CD4-positive, alpha-beta memory T cell (primary cell): ENCODE results near the gene SLC2A4RG. TPM values are rescaled to one million over a fixed set of nuclear protein-coding genes. Genes with fewer than 3 reads are reported as not detected.

ENCODE experiments used
- CTCF ChIA-PET: fragments of 350-600 bp; sonication (Branson Sonifier 250); formaldehyde crosslinking; loops from one replicate; lab custom pipeline; 2021; ENCODE audit warnings: inconsistent platforms; ENCODE audit not compliant: partially characterized antibody; lab: Charles Lee
- POLR2A ChIA-PET: fragments of 350-600 bp; sonication (Branson Sonifier 250); formaldehyde crosslinking; loops from one replicate; lab custom pipeline; 2021; ENCODE audit not compliant: partially characterized antibody; lab: Charles Lee
- DNase-seq, 5 donors: peaks; one replicate each; pipeline versions ENCODE4 v3.0.0 to v3.0.0-alpha.2; 2020 to 2022; ENCODE audit warnings: mixed read lengths in 1 of 5
- H3K27ac ChIP-seq: one replicate; pipeline ENCODE4 v1.7.0; 2013; ENCODE audit warnings: low read depth, low read length
- H3K27me3 ChIP-seq: 2 replicates; pipeline ENCODE4 v1.7.0; 2013; ENCODE audit warnings: mild to moderate bottlenecking, low read length, moderate library complexity; ENCODE audit not compliant: insufficient read depth
- H3K36me3 ChIP-seq: 2 replicates; pipeline ENCODE4 v1.7.0; 2013; ENCODE audit warnings: mild to moderate bottlenecking, low read length, moderate library complexity; ENCODE audit not compliant: insufficient read depth
- H3K4me1 ChIP-seq: 2 replicates; pipeline ENCODE4 v1.7.0; 2013; ENCODE audit warnings: mild to moderate bottlenecking, low read length, moderate library complexity; ENCODE audit not compliant: insufficient read depth
- H3K4me3 ChIP-seq, 2 donors: one replicate each; pipeline ENCODE4 v1.7.0; 2013; ENCODE audit warnings: low read length in 2 of 2, mild to moderate bottlenecking in 1 of 2
- H3K9me3 ChIP-seq, 2 donors: one replicate each; pipeline ENCODE4 v1.7.0; 2013; ENCODE audit warnings: low read length in 2 of 2, control low read depth in 1 of 2; ENCODE audit not compliant: control insufficient read depth in 1 of 2
- H3K27ac Mint-ChIP-seq, 7 donors: one replicate each; pipeline ENCODE4 v1.8.0; 2020 to 2021; ENCODE audit warnings: mixed read lengths in 7 of 7, mild to moderate bottlenecking in 6 of 7, inconsistent platforms in 3 of 7, moderate library complexity in 3 of 7
- H3K27me3 Mint-ChIP-seq, 2 donors: one replicate each; pipeline ENCODE4 v1.8.0; 2020 to 2021; ENCODE audit warnings: mixed read lengths in 2 of 2
- H3K36me3 Mint-ChIP-seq, 2 donors: one replicate each; pipeline ENCODE4 v1.8.0; 2020 to 2021; ENCODE audit warnings: mixed read lengths in 2 of 2, inconsistent platforms in 1 of 2, mild to moderate bottlenecking in 1 of 2
- H3K4me1 Mint-ChIP-seq, 4 donors: one replicate each; pipeline ENCODE4 v1.8.0; 2020 to 2021; ENCODE audit warnings: mixed read lengths in 4 of 4, mild to moderate bottlenecking in 1 of 4
- H3K4me3 Mint-ChIP-seq, 8 donors: one replicate each; pipeline ENCODE4 v1.8.0; 2020 to 2021; ENCODE audit warnings: mixed read lengths in 8 of 8, mild to moderate bottlenecking in 7 of 8, moderate library complexity in 6 of 8, inconsistent platforms in 3 of 8
- H3K9me3 Mint-ChIP-seq, 8 donors: one replicate each; pipeline ENCODE4 v1.8.0; 2020 to 2021; ENCODE audit warnings: mixed read lengths in 8 of 8, mild to moderate bottlenecking in 5 of 8, inconsistent platforms in 3 of 8, moderate library complexity in 1 of 8
- intact Hi-C: fragments of 100-400 bp; cut with micrococcal nuclease; formaldehyde crosslinking; loops from one replicate; pipeline ENCODE4 v1.15.1; 2023
- polyA plus RNA-seq, 2 donors: library from polyadenylated mRNA; unstranded; fragments of 300-500 nt; fragmentation: Illumina TruSeq; gene quantifications; one replicate each; pipeline ENCODE4 v1.2.3, GENCODE V29; 2021
- total RNA-seq, 2 experiments: library from RNA; stranded (reverse); gene quantifications; one replicate each; pipeline ENCODE4 v1.2.3, GENCODE V29; 2021

SLC2A4RG gene, protein sequence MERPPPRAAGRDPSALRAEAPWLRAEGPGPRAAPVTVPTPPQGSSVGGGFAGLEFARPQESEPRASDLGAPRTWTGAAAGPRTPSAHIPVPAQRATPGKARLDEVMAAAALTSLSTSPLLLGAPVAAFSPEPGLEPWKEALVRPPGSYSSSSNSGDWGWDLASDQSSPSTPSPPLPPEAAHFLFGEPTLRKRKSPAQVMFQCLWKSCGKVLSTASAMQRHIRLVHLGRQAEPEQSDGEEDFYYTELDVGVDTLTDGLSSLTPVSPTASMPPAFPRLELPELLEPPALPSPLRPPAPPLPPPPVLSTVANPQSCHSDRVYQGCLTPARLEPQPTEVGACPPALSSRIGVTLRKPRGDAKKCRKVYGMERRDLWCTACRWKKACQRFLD
- 100 to 1,000 TPM; 121 to 124 TPM for total RNA-seq
- 1 to 10 TPM; 2.2 to 7.6 TPM for polyA plus RNA-seq

DNA sequence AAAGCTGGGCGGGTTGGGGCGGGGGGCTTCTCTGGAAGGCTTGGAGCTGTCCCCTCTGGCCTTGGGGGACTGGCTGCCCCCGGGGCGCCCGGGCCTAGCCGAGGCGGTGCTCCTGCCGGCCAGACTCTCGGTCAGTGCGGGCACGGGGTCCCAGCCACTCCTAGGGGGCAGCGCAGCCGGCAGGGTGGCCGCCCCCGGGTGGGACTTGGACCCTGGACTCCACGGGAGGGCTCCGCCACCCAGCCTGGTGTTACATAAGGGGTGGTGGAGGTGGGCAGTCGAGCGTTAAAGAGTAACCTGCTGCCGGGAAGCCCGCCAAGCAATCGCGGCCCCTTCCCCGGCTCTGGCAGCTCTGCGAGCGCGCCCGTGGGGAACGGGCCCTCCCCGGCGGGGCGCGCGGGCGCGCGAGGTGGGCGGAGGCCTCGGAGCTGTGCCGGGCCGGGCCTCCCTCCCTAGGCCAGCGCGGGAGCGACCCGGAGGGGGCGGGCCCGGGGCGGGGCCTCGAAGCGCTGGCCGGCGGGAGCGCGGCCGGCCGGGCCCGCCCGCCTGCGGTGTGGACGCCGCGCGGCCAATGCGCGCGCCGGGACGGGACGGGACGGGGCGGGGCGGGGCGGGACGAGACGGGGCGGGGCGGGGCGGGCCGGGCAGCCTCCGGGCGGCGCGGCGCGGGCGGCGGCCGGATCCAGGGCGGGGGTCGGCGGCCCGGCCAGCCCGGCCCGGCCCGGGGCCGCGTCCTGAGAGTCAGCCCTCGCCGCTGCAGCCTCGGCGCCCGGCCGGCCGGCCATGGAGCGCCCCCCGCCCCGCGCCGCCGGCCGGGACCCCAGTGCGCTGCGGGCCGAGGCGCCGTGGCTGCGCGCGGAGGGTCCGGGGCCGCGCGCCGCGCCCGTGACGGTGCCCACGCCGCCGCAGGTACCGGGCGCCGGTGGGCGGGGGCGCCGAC is at the start of gene SLC2A4RG:
Gene SLC2A4RG (plus strand): TSS at position 647 of the 940 bp plus-strand sequence. CDS start 137 bp downstream, at position 784.
- peaks cover 0 to 3% (median 0%) of the 10 kb centered on the region in 8 donors for H3K9me3 Mint-ChIP-seq
- Histone ChIP-seq H3K4me3 (peak within 1 kb of the TSS; percentile 42 to 92), H3K27ac (peak within 1 kb of the TSS; percentile 54), H3K27me3 (no peaks in the 10 kb centered on the region), H3K9me3 (no peaks in the 10 kb centered on the region), H3K36me3 (peaks cover 15% of the 10 kb centered on the region), H3K4me1 (peaks cover 33% of the 10 kb centered on the region)
- ChIA-PET CTCF (interaction anchor here (1.1 to 1.6 kb wide), 2 partner anchors 32 to 45 kb away, joined by 3 to 7 read pairs; partner anchors contain the start of genes ARFRP1 and ZGPAT), POLR2A (interaction anchor here (0.7 to 7.0 kb wide), 28 partner anchors 10 to 300 kb away, joined by 3 to 202 read pairs (median 6); partner anchors contain the start of genes ARFRP1, GMEB2, HELZ2 and PTK6)
- H3K27me3 Mint-ChIP-seq: no peaks in the 10 kb centered on the region
- peak within 1 kb of the TSS in 4 of 7 donors; percentile 22 to 65 (median 43) for H3K27ac Mint-ChIP-seq
- H3K4me1 Mint-ChIP-seq: peaks cover 6 to 17% (median 10%) of the 10 kb centered on the region in 4 donors
- peaks cover 8 to 23% of the 10 kb centered on the region in 2 donors for H3K36me3 Mint-ChIP-seq
- intact Hi-C loops: loop anchor here (1.0 to 5.0 kb wide), 3 partner anchors 12 to 218 kb away; partner anchors contain the start of gene UCKL1
- H3K4me3 Mint-ChIP-seq: peak within 1 kb of the TSS; percentile 44 to 91 (median 60)
- DNase-seq: peak; percentile 61 to 76 (median 72)

DNA sequence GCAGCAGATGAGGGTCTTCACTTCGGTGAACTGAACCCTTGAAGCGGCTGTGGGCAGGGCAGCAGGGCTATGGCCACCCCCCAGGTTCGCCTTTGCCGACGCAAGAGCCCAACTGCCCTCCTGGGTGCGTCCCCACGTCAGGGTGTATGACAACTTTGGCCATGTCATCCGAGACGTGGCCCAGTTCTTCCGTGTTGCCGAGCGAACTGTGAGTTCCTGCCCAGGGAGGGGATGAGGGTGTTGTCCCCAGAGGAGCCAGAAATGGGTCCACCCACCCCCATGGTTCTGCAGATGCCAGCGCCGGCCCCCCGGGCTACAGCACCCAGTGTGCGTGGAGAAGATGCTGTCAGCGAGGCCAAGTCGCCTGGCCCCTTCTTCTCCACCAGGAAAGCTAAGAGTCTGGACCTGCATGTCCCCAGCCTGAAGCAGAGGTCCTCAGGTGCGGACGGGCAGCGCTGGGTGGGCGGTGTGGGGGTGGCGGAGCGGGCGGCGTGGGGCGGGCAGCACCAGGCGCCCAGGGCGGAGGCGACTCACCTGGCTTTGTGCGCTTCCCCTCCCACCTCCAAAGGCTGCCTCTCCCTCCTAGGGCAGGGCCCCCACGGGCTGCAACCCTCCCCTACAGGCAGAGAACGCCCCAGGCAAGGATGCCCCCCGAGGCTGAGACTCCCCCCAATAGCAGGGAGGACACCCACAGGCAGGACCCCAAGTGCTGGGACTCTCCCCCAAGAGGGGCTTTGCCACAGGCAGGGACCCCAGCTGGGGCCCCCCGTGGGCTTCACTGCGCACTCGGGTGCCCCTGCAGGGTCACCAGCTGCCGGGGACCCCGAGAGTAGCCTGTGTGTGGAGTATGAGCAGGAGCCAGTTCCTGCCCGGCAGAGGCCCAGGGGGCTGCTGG is 49.3 kb upstream of the SLC2A4RG start:
- CTCF ChIA-PET: no interaction called here
- H3K4me1 ChIP-seq: peaks cover 16% of the 10 kb centered on the region
- H3K27me3 ChIP-seq: no peaks in the 10 kb centered on the region
- H3K36me3 ChIP-seq: no peaks in the 10 kb centered on the region
- intact Hi-C loops: no loop called here
- H3K4me1 Mint-ChIP-seq: peaks cover 0 to 10% (median 1%) of the 10 kb centered on the region in 4 donors
- H3K9me3 ChIP-seq: no peaks in the 10 kb centered on the region
- POLR2A ChIA-PET: interaction anchor here (1.9 to 2.4 kb wide), 2 partner anchors 32 to 47 kb away, joined by 5 to 8 read pairs; partner anchors contain the start of genes LIME1 and RTEL1
- H3K27me3 Mint-ChIP-seq: no peaks in the 10 kb centered on the region
- H3K27ac ChIP-seq: no peak overlapping the region
- peaks cover 0 to 2% of the 10 kb centered on the region in 2 donors for H3K36me3 Mint-ChIP-seq
- H3K27ac Mint-ChIP-seq: no peak overlapping the region
- H3K4me3 Mint-ChIP-seq: no peak overlapping the region
- H3K9me3 Mint-ChIP-seq: peaks cover 0 to 3% (median 0%) of the 10 kb centered on the region in 8 donors
- H3K4me3 ChIP-seq: no peak overlapping the region
- DNase-seq: no peak

DNA sequence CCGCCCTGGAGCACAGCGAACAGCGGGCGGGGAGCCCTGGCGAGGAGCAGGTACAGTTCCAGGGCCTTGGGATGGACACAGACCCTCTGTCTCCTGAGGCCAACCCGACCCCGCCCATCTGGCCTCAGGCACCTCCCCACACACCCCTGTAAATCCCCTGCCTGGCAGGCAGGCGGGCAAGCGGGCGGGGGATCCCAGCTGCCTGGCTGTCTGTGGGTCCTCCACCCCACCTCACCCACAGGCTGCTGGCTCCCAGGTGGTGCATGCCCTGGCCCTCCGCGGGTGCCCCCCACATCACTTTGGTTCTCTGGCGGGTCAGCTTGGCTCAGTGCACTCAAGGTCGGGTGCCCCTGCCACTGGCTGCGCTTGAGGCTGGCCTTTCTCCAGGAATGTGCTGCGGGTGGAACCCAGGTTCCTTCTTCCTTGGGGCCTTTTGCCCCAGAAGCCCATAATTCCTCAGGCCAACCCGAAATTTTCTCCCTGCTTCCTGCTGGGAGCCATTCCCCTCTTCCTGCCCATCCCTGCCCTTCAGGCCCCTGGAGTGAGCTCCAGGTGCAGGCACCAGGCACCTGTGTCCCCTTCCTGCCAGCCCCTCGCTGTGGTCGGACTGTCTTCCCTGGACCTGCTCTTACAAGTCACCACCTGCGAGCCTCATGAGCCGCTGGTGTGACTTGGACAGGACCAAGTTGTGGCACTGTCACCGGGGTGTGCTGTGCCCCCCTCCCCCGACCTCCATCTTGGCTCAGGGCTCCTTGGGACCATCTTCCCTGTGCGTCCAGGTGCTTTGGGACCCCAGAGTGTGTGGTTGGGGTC is 48.5 kb upstream of the SLC2A4RG start:
- Mint-ChIP-seq H3K36me3 (peaks cover 0 to 2% of the 10 kb centered on the region in 2 donors), H3K4me3 (no peak overlapping the region), H3K9me3 (peaks cover 0 to 3% (median 0%) of the 10 kb centered on the region in 8 donors), H3K27ac (no peak overlapping the region), H3K27me3 (no peaks in the 10 kb centered on the region), H3K4me1 (peaks cover 2 to 10% (median 2%) of the 10 kb centered on the region in 4 donors)
- no peak for DNase-seq
- peaks cover 18% of the 10 kb centered on the region for H3K4me1 ChIP-seq
- ChIA-PET POLR2A (interaction anchor here (1.4 to 1.9 kb wide), 2 partner anchors 33 to 45 kb away, joined by 4 to 8 read pairs; partner anchors contain the start of genes LIME1 and RTEL1), CTCF (no interaction called here)
- H3K9me3 ChIP-seq: no peaks in the 10 kb centered on the region
- H3K4me3 ChIP-seq: no peak overlapping the region
- no peaks in the 10 kb centered on the region for H3K27me3 ChIP-seq
- intact Hi-C loops: no loop called here
- H3K27ac ChIP-seq: no peak overlapping the region
- H3K36me3 ChIP-seq: no peaks in the 10 kb centered on the region

DNA sequence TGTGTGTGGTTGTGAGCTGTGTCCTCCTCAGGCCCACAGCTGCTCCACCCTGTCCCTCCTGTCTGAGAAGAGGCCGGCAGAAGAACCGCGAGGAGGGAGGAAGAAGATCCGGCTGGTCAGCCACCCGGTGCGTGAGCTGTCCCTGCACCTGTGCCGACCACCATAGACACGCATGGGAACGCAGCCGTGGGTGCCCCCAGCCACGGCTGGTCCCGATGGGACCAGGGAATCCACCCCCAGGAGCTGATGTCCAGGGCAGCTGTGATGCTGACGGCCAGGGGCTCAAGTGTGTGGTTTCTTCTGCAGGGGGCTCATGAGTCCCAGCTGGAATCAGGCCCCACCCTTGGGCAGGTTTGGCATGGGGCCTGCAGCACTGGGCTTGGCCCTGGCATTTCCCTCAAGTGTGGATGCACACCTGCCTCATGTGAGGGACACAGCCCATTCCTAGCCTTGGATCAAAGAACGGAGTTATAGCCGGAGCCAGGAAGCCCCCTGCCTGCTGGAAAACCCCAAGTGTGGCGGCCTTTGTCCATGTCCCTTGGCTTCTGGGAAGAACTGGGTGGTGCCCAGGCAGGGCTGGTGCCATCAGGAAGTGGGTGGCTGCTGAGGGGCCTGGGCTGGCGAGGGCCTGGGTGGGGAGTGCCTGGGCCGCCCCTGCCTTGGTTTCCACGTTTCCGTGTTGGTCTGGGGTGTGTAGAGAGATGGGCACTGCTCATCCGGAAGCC is 47.7 kb upstream of the SLC2A4RG start:
- H3K36me3 ChIP-seq: no peaks in the 10 kb centered on the region
- CTCF ChIA-PET: no interaction called here
- intact Hi-C loops: no loop called here
- no peak overlapping the region for H3K4me3 ChIP-seq
- no peaks in the 10 kb centered on the region for H3K9me3 ChIP-seq
- H3K4me1 Mint-ChIP-seq: peaks cover 3 to 10% (median 5%) of the 10 kb centered on the region in 4 donors
- no peak overlapping the region for H3K4me3 Mint-ChIP-seq
- H3K36me3 Mint-ChIP-seq: peaks cover 0 to 2% of the 10 kb centered on the region in 2 donors
- H3K27me3 ChIP-seq: no peaks in the 10 kb centered on the region
- peaks cover 21% of the 10 kb centered on the region for H3K4me1 ChIP-seq
- peaks cover 0 to 3% (median 0%) of the 10 kb centered on the region in 8 donors for H3K9me3 Mint-ChIP-seq
- H3K27ac Mint-ChIP-seq: peak overlapping the region in 1 of 7 donors; percentile 64
- DNase-seq: no peak
- POLR2A ChIA-PET: interaction anchor here (1.4 to 1.9 kb wide), 2 partner anchors 34 to 44 kb away, joined by 4 to 8 read pairs; partner anchors contain the start of genes LIME1 and RTEL1
- no peaks in the 10 kb centered on the region for H3K27me3 Mint-ChIP-seq
- no peak overlapping the region for H3K27ac ChIP-seq

DNA sequence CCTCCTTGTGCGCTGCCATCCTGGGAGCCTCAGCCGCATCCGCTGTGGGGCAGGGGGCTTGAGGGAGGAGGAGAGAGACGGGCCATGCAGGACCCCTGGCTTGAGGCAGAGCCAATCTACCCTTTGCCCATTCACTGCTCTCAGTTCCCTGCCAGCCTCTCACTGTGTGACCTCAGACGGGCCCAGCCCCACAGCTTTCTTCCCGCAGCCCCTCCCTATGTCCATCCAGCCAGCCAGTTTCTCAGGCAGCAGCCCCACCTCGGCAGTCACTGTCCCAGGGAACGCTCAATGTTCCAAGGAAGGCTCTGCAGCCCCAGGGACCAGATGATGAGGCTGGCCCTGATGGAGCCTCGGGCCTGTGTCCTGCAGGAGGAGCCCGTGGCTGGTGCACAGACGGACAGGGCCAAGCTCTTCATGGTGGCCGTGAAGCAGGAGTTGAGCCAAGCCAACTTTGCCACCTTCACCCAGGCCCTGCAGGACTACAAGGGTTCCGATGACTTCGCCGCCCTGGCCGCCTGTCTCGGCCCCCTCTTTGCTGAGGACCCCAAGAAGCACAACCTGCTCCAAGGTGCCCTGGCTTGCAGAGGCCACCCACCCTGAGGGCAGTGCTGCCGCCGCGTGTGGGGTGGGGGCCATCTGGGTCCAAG is 47.0 kb upstream of the SLC2A4RG start:
- H3K4me3 Mint-ChIP-seq: no peak overlapping the region
- intact Hi-C loops: no loop called here
- ChIA-PET CTCF (no interaction called here), POLR2A (interaction anchor here (1.4 to 1.9 kb wide), 2 partner anchors 34 to 44 kb away, joined by 4 to 8 read pairs; partner anchors contain the start of genes LIME1 and RTEL1)
- H3K27ac Mint-ChIP-seq: peak overlapping the region in 3 of 7 donors; percentile 29 to 64 (median 42)
- no peaks in the 10 kb centered on the region for H3K9me3 ChIP-seq
- no peak overlapping the region for H3K4me3 ChIP-seq
- H3K27me3 Mint-ChIP-seq: no peaks in the 10 kb centered on the region
- H3K36me3 ChIP-seq: no peaks in the 10 kb centered on the region
- H3K4me1 ChIP-seq: peaks cover 21% of the 10 kb centered on the region
- H3K27me3 ChIP-seq: no peaks in the 10 kb centered on the region
- no peak for DNase-seq
- no peak overlapping the region for H3K27ac ChIP-seq
- H3K9me3 Mint-ChIP-seq: peaks cover 0 to 3% (median 0%) of the 10 kb centered on the region in 8 donors
- peaks cover 0 to 2% of the 10 kb centered on the region in 2 donors for H3K36me3 Mint-ChIP-seq
- peaks cover 6 to 12% (median 8%) of the 10 kb centered on the region in 4 donors for H3K4me1 Mint-ChIP-seq
